ENCODE results near the gene RND1.

DNA sequence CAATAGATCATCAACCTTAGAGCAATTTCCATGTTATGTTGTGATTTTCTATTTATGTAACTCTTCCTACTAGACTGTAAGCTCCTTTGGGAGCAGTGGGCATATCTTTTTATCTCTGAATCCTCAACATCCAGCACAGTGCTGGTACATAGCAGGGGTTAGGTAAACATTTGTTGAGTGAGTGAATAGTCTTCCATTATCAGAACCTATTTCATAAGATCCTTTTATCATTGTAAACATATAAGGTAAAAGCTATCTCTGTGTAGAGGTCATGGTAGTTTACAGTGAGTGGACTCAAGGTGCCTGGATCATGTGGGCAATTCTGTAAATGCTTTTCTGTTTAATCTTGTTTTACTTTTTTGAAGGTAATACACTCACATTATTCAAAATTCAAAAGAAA lies 44.5 kb upstream of the RND1 start:
- TF ChIP-seq, protein P1, sequence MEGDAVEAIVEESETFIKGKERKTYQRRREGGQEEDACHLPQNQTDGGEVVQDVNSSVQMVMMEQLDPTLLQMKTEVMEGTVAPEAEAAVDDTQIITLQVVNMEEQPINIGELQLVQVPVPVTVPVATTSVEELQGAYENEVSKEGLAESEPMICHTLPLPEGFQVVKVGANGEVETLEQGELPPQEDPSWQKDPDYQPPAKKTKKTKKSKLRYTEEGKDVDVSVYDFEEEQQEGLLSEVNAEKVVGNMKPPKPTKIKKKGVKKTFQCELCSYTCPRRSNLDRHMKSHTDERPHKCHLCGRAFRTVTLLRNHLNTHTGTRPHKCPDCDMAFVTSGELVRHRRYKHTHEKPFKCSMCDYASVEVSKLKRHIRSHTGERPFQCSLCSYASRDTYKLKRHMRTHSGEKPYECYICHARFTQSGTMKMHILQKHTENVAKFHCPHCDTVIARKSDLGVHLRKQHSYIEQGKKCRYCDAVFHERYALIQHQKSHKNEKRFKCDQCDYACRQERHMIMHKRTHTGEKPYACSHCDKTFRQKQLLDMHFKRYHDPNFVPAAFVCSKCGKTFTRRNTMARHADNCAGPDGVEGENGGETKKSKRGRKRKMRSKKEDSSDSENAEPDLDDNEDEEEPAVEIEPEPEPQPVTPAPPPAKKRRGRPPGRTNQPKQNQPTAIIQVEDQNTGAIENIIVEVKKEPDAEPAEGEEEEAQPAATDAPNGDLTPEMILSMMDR (IDR thresholded peaks at IDR 0.05) = no peak
- TF ChIP-seq POLR2AphosphoS5 (IDR thresholded peaks at IDR 0.05) = no peak
- no peak for TF ChIP-seq POLR2A (IDR thresholded peaks at IDR 0.05)
